ENCODE data around the gene AGR3.

The AGR3 gene

GRCh38 chr7:16925609-16926008 is 43.8 kb upstream of the AGR3 start:
- Histone ChIP-seq H3K27ac (no peak overlapping the region), H3K27me3 (ENCODE audit: insufficient read depth, low read depth, severe bottlenecking) (no peaks in the 10 kb centered on the region), H3K9me3 (ENCODE audit: severe bottlenecking) (no peaks in the 10 kb centered on the region), H3K36me3 (no peaks in the 10 kb centered on the region), H3K4me3 (ENCODE audit: low read depth, low read length) (no peak overlapping the region)
- no peak for DNase-seq
- no peak for TF ChIP-seq CTCF (IDR thresholded peaks at IDR 0.05; ENCODE audit: low read depth, low read length)

- Histone ChIP-seq H3K9me3 (ENCODE audit: severe bottlenecking) (no peaks in the 10 kb centered on the region), H3K27ac (no peak overlapping the region), H3K36me3 (no peaks in the 10 kb centered on the region), H3K27me3 (ENCODE audit: insufficient read depth, low read depth, severe bottlenecking) (no peaks in the 10 kb centered on the region), H3K4me3 (ENCODE audit: low read depth, low read length) (no peak overlapping the region)
- no peak for TF ChIP-seq CTCF (IDR thresholded peaks at IDR 0.05; ENCODE audit: low read depth, low read length)
- no peak for DNase-seq
These were observed 41.2 kb upstream of the AGR3 start for GRCh38 chr7:16923019-16923418.

- DNase-seq: no peak
- no peak overlapping the region for H3K27ac ChIP-seq
These were observed 40.0 kb upstream of the AGR3 start for GRCh38 chr7:16921644-16922257.

GRCh38 chr7:16921151-16921550 is 39.4 kb upstream of the AGR3 start:
- Histone ChIP-seq H3K27ac (no peak overlapping the region), H3K36me3 (no peaks in the 10 kb centered on the region), H3K27me3 (ENCODE audit: insufficient read depth, low read depth, severe bottlenecking) (no peaks in the 10 kb centered on the region), H3K9me3 (ENCODE audit: severe bottlenecking) (no peaks in the 10 kb centered on the region), H3K4me3 (ENCODE audit: low read depth, low read length) (no peak overlapping the region)
- DNase-seq: no peak
- TF ChIP-seq CTCF (IDR thresholded peaks at IDR 0.05; ENCODE audit: low read depth, low read length): no peak

More at GRCh38 chr7:16921644-16922257, 40.0 kb upstream of the AGR3 start:
- Histone ChIP-seq H3K27me3 (ENCODE audit: insufficient read depth, low read depth, severe bottlenecking) (no peaks in the 10 kb centered on the region), H3K9me3 (ENCODE audit: severe bottlenecking) (no peaks in the 10 kb centered on the region), H3K36me3 (no peaks in the 10 kb centered on the region), H3K4me3 (ENCODE audit: low read depth, low read length) (no peak overlapping the region)
- TF ChIP-seq CTCF (IDR thresholded peaks at IDR 0.05; ENCODE audit: low read depth, low read length): no peak

- H3K9me3 ChIP-seq (ENCODE audit: severe bottlenecking): no peaks in the 10 kb centered on the region
- H3K36me3 ChIP-seq: no peaks in the 10 kb centered on the region
- no peak for DNase-seq
- no peaks in the 10 kb centered on the region for H3K27me3 ChIP-seq (ENCODE audit: insufficient read depth, low read depth, severe bottlenecking)
- H3K4me3 ChIP-seq (ENCODE audit: low read depth, low read length): no peak overlapping the region
- TF ChIP-seq CTCF (IDR thresholded peaks at IDR 0.05; ENCODE audit: low read depth, low read length): no peak
- no peak overlapping the region for H3K27ac ChIP-seq
These were observed 37.7 kb upstream of the AGR3 start for GRCh38 chr7:16919440-16919839.

- TF ChIP-seq CTCF (IDR thresholded peaks at IDR 0.05; ENCODE audit: low read depth, low read length): peak; percentile 19; the same call in 1 of the 2 replicates
- DNase-seq: no peak
These were observed 36.6 kb upstream of the AGR3 start for GRCh38 chr7:16918288-16918895.

More at GRCh38 chr7:16918288-16918895, 36.6 kb upstream of the AGR3 start:
- Histone ChIP-seq H3K4me3 (ENCODE audit: low read depth, low read length) (no peak overlapping the region), H3K27me3 (ENCODE audit: insufficient read depth, low read depth, severe bottlenecking) (no peaks in the 10 kb centered on the region), H3K36me3 (no peaks in the 10 kb centered on the region), H3K9me3 (ENCODE audit: severe bottlenecking) (no peaks in the 10 kb centered on the region), H3K27ac (no peak overlapping the region)
